Mesodermal cell (in vitro differentiated cells): ENCODE results near the gene CCL28. TPM values are rescaled to one million over a fixed set of nuclear protein-coding genes. Genes with fewer than 3 reads are reported as not detected.
"Not testable (repeated sequence)": the region's sequence is repeated elsewhere in the genome, so short reads cannot be mapped to it uniquely, and the experiment has no call there.

Source experiments
- H3K27ac ChIP-seq: 2 replicates; pipeline ENCODE4 v1.7.0; 2013; ENCODE audit warnings: mild to moderate bottlenecking, low read depth, low read length, moderate library complexity; ENCODE audit not compliant: severe bottlenecking
- H3K36me3 ChIP-seq: 2 replicates; pipeline ENCODE4 v1.7.1; 2013; ENCODE audit warnings: mild to moderate bottlenecking, low read length, moderate library complexity; ENCODE audit not compliant: control insufficient read depth, insufficient read depth
- H3K4me1 ChIP-seq: one replicate; pipeline ENCODE4 v1.7.1; 2013; ENCODE audit warnings: mild to moderate bottlenecking, low read length; ENCODE audit not compliant: insufficient read depth, control insufficient read depth, poor library complexity, severe bottlenecking
- H3K4me3 ChIP-seq: 2 replicates; pipeline ENCODE4 v1.7.0; 2013; ENCODE audit warnings: low read length, control low read depth, mild to moderate bottlenecking; ENCODE audit not compliant: insufficient read depth, poor library complexity, severe bottlenecking; ENCODE audit errors: extremely low read depth
- H3K9me3 ChIP-seq: 2 replicates; pipeline ENCODE4 v1.7.1; 2013; ENCODE audit warnings: mild to moderate bottlenecking, low read length, moderate library complexity; ENCODE audit not compliant: control insufficient read depth
- WGBS, 2 experiments: methylation state at CpG; one replicate each; pipeline ENCODE4 v1.1.5; 2013; ENCODE audit warnings: missing lambda C conversion rate in 2 of 2; ENCODE audit not compliant: insufficient coverage in 2 of 2; 5-methylcytosine and 5-hydroxymethylcytosine counted together
- polyA plus RNA-seq, 2 experiments: library from polyadenylated mRNA; stranded (reverse); fragments of 50-300 nt; gene quantifications; one replicate each; pipeline ENCODE4 v1.2.3, GENCODE V29; 2013

Gene CCL28, protein sequence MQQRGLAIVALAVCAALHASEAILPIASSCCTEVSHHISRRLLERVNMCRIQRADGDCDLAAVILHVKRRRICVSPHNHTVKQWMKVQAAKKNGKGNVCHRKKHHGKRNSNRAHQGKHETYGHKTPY
- not detected for polyA plus RNA-seq (2013, experiment 1 of 2)
- not detected for polyA plus RNA-seq (2013, experiment 2 of 2)

- WGBS, 2 experiments, result 87 to 88% methylated on average over 3 to 5 of the region's 6 CpGs
- no peaks in the 10 kb centered on the region for H3K36me3 ChIP-seq
- H3K9me3 ChIP-seq, result no peaks in the 10 kb centered on the region
- H3K4me1 ChIP-seq, result no peaks in the 10 kb centered on the region
- no peak within 1 kb of the TSS for H3K27ac ChIP-seq
- H3K4me3 ChIP-seq, result no peak within 1 kb of the TSS
These were observed at the start of gene CCL28 for GRCh38 chr5:43412156-43412555. CCL28 (minus strand) TSS chr5:43412391; CDS start chr5:43412316, 75 bp downstream.

DNA sequence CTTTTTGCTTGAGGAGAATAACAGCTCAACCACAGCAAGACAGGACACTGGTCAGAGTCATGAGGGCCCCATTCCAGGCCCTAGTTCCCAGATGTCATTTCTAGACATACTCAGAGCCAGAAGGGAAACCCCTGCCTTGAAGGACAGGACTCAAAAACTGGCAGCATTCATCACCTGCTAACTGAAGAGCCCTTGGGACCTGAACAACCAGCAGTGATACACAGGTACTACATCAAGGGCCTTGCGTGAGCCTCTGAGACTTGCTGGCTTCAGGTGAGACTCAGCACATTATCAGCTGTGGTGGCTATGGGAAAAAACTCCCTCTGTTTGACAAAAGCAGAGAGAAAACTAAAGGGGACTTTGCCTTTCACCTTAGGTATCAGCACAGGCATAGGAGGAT, 48.9 kb upstream of the CCL28 start:
- no peak overlapping the region for H3K27ac ChIP-seq
- H3K4me3 ChIP-seq, result no peak overlapping the region
- WGBS, 2 experiments, result 100% methylated on average over 1 of the region's 1 CpG
- peaks cover 18% of the 10 kb centered on the region for H3K36me3 ChIP-seq
- no peaks in the 10 kb centered on the region for H3K4me1 ChIP-seq
- H3K9me3 ChIP-seq, result peaks cover 4% of the 10 kb centered on the region

DNA sequence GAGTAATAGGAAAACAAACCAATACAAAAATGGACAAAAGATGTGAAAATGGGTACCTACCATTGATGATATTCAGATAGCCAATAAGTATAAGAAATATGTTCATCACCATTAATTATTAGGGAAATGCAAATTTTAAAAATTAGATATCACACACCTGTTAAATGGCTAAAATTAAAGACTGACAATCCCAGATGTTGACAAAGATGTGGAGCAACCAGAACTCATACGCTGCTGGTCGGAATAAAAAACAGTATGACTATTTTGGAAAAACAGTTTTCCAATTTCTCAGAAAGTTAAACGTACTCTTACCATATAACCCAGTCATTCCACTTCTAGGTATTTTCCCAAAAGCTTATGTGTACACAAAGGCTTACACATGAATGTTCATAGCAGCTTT, 44.4 kb upstream of the CCL28 start:
- H3K4me1 ChIP-seq, result no peaks in the 10 kb centered on the region
- H3K36me3 ChIP-seq, result peaks cover 25% of the 10 kb centered on the region
- 97 to 100% methylated on average over 1 to 3 of the region's 3 CpGs for WGBS, 2 experiments
- H3K4me3 ChIP-seq, result no peak overlapping the region
- peaks cover 4% of the 10 kb centered on the region for H3K9me3 ChIP-seq
- H3K27ac ChIP-seq, result no peak overlapping the region

DNA sequence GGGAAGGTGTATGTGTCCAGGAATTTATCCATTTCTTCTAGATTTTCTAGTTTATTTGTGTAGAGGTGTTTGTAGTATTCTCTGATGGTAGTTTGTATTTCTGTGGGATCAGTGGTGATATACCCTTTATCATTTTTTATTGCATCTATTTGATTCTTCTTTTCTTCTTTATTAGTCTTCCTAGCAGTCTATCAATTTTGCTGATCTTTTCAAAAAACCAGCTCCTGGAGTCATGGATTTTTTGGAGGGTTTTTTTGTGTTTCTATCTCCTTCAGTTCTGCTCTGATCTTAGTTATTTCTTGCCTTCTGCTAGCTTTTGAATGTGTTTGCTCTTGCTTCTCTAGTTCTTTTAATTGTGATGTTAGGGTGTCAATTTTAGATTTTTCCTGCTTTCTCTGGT, 29.4 kb upstream of the CCL28 start:
- H3K9me3 ChIP-seq, H3K27ac ChIP-seq, H3K4me3 ChIP-seq, H3K4me1 ChIP-seq: not testable (repeated sequence)
- peaks cover 14% of the 10 kb centered on the region for H3K36me3 ChIP-seq

DNA sequence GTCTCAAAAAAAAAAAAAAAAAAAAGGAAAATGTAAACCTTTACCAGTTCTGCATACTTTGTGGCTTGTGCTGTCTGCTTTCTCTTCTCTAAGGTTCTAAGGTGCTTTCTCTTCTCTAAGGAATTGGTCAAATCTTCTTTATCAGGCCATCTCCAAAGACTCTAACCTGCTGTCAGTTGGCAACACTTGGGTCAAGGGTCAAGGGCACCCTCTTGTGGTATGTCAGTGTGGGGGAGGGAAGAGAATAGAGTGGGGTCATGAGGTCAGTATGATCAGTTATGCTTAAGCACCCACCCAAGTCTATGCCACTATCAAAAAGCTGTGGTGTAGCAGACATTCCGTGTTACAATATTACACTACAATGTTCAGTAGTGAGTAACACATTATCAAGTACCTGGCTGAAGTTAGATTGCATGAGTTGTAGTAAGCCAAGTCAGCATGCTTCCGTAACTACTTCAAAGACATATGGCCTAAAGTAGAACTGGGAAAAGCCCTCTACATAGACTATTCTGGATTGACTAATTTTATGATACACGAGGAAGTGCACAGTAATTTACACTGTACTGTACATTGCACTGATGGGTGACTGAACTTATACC, 25.0 kb upstream of the CCL28 start:
- Histone ChIP-seq H3K4me1 (no peaks in the 10 kb centered on the region), H3K4me3 (no peak overlapping the region), H3K9me3 (no peaks in the 10 kb centered on the region), H3K36me3 (no peaks in the 10 kb centered on the region), H3K27ac (no peak overlapping the region)
- 92 to 100% methylated on average over 1 to 2 of the region's 3 CpGs for WGBS, 2 experiments

- no peak overlapping the region for H3K27ac ChIP-seq
- WGBS, 2 experiments, result 93 to 94% methylated on average over 3 of the region's 4 CpGs
- no peaks in the 10 kb centered on the region for H3K9me3 ChIP-seq
- no peaks in the 10 kb centered on the region for H3K36me3 ChIP-seq
- no peak overlapping the region for H3K4me3 ChIP-seq
- H3K4me1 ChIP-seq, result no peaks in the 10 kb centered on the region
These were observed 21.2 kb upstream of the CCL28 start for GRCh38 chr5:43433382-43433781.

- 85 to 100% methylated on average over 1 of the region's 3 CpGs for WGBS, 2 experiments
- Histone ChIP-seq H3K4me1 (no peaks in the 10 kb centered on the region), H3K4me3 (no peak overlapping the region), H3K27ac (no peak overlapping the region), H3K9me3 (no peaks in the 10 kb centered on the region), H3K36me3 (no peaks in the 10 kb centered on the region)
These were observed 20.5 kb upstream of the CCL28 start for GRCh38 chr5:43432486-43433375.

DNA sequence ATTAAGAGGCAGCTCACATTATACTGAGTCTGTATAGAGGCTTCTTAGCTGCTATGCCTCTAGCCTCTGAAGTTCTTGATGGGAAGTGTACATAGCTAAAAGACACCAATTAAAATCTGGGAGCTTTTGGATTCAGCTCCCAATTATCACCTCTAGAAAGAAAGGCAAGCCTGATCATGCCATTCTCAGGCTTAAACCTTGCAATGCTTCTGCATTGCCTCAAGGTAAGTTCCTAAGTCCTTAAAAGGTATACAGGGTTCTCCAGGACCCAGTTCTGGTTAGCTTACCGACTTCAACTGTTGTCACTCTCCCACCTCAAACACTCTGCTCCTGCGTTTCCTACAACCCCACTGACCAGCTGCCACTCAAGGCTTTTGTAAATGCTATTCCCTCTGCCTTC, 17.5 kb upstream of the CCL28 start:
- Histone ChIP-seq H3K9me3 (no peaks in the 10 kb centered on the region), H3K4me3 (no peak overlapping the region), H3K36me3 (no peaks in the 10 kb centered on the region), H3K27ac (no peak overlapping the region), H3K4me1 (no peaks in the 10 kb centered on the region)
- WGBS, 2 experiments, result 89 to 91% methylated on average over 2 of the region's 2 CpGs

DNA sequence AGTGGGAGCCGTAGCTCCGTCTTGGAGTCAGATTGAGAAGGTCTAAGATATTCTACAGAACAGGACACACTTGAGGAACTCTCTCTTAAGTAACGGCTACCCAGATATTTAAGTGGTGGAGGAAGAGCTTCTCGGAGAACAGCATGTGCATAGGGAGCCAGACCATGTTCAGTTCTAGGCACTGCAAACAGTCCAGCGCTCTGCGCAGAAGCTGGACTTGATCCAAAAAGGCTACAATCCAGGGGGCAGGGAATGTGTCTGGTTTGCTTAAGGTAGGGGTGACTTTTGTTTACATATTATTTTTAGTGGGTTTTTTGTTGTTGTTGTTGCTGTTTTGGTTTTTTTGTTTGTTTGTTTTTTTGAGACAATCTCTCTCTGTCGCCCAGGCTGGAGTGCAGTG, 16.8 kb upstream of the CCL28 start:
- 92 to 96% methylated on average over 6 of the region's 7 CpGs for WGBS, 2 experiments
- no peak overlapping the region for H3K4me3 ChIP-seq
- H3K27ac ChIP-seq, result no peak overlapping the region
- H3K36me3 ChIP-seq, result no peaks in the 10 kb centered on the region
- no peaks in the 10 kb centered on the region for H3K4me1 ChIP-seq
- no peaks in the 10 kb centered on the region for H3K9me3 ChIP-seq

DNA sequence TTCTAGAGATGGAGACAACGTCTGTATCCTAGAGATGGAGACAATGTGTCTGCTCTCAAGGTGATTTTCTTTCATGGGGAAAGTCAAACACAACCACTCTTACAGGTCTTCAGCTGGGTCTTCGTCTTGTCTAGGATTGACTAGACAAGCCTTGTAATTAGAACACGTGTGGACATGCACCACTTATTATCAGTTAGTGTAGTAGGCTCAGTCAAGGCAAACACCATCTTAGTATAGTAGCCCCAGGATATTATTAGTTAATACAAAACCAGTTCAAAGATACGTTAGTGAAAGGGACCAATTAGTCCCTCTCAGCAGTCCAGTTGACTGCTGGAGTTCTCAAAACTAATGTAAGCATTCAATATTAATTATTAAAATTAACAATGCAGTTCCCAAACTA, 15.1 kb upstream of the CCL28 start:
- no peak overlapping the region for H3K27ac ChIP-seq
- no peaks in the 10 kb centered on the region for H3K4me1 ChIP-seq
- WGBS, 2 experiments, result 88% methylated on average over 4 of the region's 4 CpGs; no CpG with 5 or more reads in 1 of the 2 experiments
- H3K36me3 ChIP-seq, result no peaks in the 10 kb centered on the region
- H3K9me3 ChIP-seq, result no peaks in the 10 kb centered on the region
- no peak overlapping the region for H3K4me3 ChIP-seq

DNA sequence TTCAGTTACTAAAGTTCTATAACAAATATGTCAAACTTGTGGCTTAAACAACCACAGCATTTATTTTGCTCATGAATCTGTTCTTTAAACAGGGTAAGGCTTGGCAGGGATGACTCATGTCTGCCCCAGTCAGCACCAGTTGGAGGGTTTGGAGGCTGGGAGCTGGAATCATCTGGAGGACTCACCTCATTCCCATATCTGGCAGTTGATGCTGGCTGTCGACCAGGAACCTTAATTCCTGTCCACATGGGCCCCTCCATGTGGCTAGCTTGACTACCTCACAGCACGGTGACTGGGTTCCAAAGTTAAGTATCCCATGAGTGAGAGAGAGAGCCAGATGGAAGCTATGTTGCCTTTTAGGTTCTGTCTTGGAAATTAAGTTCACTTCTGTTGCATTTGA, 13.8 kb upstream of the CCL28 start:
- WGBS, 2 experiments, result 67% methylated on average over 2 of the region's 2 CpGs; no CpG with 5 or more reads in 1 of the 2 experiments
- Histone ChIP-seq H3K9me3 (no peaks in the 10 kb centered on the region), H3K36me3 (no peaks in the 10 kb centered on the region), H3K27ac (no peak overlapping the region), H3K4me3 (no peak overlapping the region), H3K4me1 (no peaks in the 10 kb centered on the region)
